ENCODE results near the gene PIGV.

Gene PIGV

GRCh38 chr1:26824731-26825130 lies 37.0 kb downstream of the PIGV start:
- Histone ChIP-seq H3F3A (ENCODE audit: insufficient read depth, low read length) (peaks cover 12% of the 10 kb centered on the region), H3K9me3 (replicated peaks; ENCODE audit: insufficient read depth, low read length) (no peaks in the 10 kb centered on the region), H4K20me1 (ENCODE audit: insufficient read depth, low read length) (no peaks in the 10 kb centered on the region), H2AFZ (ENCODE audit: low read length) (no peak overlapping the region), H3K27ac (ENCODE audit: low read length) (no peak overlapping the region), H3K36me3 (replicated peaks; ENCODE audit: insufficient read depth, low read length) (no peaks in the 10 kb centered on the region), H3K27me3 (replicated peaks; ENCODE audit: insufficient read depth, low read length) (no peaks in the 10 kb centered on the region), H3K9ac (ENCODE audit: low read length) (no peak overlapping the region), H3K9me2 (replicated peaks; ENCODE audit: insufficient read depth, low read length) (no peaks in the 10 kb centered on the region), H3K4me1 (ENCODE audit: low read length) (peaks cover 19% of the 10 kb centered on the region), H3K4me2 (ENCODE audit: low read depth, low read length) (no peak overlapping the region), H3K79me2 (ENCODE audit: low read length) (peaks cover 31% of the 10 kb centered on the region), H3K4me3 (ENCODE audit: low read length) (no peak overlapping the region)
- TF ChIP-seq EZH2phosphoT487 (IDR thresholded peaks at IDR 0.05; ENCODE audit: low read length): no peak
- TF ChIP-seq CTCF (IDR thresholded peaks at IDR 0.05; ENCODE audit: low read length): no peak
- TF ChIP-seq EZH2 (optimal IDR thresholded peaks at IDR 0.05; ENCODE audit: low read depth, low read length): no peak
- DNase-seq: no peak

- H3K9me3 ChIP-seq (replicated peaks; ENCODE audit: insufficient read depth, low read length): no peaks in the 10 kb centered on the region
- H2AFZ ChIP-seq (ENCODE audit: low read length): peak within 1 kb of the TSS; percentile 90
- H3K4me2 ChIP-seq (ENCODE audit: low read depth, low read length): peak within 1 kb of the TSS; percentile 82
- DNase-seq: peak; percentile 73
- peaks cover 49% of the 10 kb centered on the region for H3K79me2 ChIP-seq (ENCODE audit: low read length)
- TF ChIP-seq EZH2 (optimal IDR thresholded peaks at IDR 0.05; ENCODE audit: low read depth, low read length) (no peak), EZH2phosphoT487 (IDR thresholded peaks at IDR 0.05; ENCODE audit: low read length) (no peak), CTCF (IDR thresholded peaks at IDR 0.05; ENCODE audit: low read length) (peak; percentile 28)
- H4K20me1 ChIP-seq (ENCODE audit: insufficient read depth, low read length): no peaks in the 10 kb centered on the region
- no peak within 1 kb of the TSS for H3K27ac ChIP-seq (ENCODE audit: low read length)
- H3K4me1 ChIP-seq (ENCODE audit: low read length): peaks cover 27% of the 10 kb centered on the region
- no peaks in the 10 kb centered on the region for H3K36me3 ChIP-seq (replicated peaks; ENCODE audit: insufficient read depth, low read length)
- H3K4me3 ChIP-seq (ENCODE audit: low read length): peak within 1 kb of the TSS; percentile 64
- no peaks in the 10 kb centered on the region for H3K27me3 ChIP-seq (replicated peaks; ENCODE audit: insufficient read depth, low read length)
- peak within 1 kb of the TSS; percentile 70 for H3K9ac ChIP-seq (ENCODE audit: low read length)
- H3F3A ChIP-seq (ENCODE audit: insufficient read depth, low read length): peaks cover 5% of the 10 kb centered on the region; the same call in 1 of the 2 replicates
- H3K9me2 ChIP-seq (replicated peaks; ENCODE audit: insufficient read depth, low read length): no peaks in the 10 kb centered on the region
These were observed 38.7 kb downstream of the PIGV start, which contains the start of gene ZDHHC18 for GRCh38 chr1:26826261-26827105. TSS of gene ZDHHC18 (plus strand) at chr1:26826688. CDS start at chr1:26826805, 117 bp downstream.

DNA sequence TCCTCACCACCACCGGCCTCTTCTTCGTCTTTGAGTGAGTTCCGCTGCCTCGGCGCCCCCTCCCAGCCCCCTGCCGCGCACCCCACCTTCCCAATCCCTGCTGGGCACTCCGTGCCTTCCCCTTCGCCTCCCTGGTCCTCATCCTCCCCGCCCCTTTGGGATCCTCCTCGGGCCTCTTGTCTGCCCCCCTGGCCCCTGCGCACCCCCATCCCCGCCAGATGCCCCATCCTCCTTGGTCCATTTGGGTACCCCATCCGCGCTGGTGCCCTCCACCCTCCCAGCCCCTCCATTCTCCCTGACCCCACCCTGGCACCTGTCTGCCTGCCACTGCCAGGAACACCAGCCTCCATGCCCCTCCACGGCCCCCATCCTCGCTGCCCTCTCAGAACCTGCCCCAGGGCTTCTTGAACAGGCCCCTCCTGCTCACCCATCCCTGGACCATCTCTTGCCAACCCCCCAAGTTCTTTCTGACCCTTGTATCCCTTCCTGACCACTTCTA lies 39.4 kb downstream of the PIGV start:
- peak overlapping the region; percentile 70 for H3K9ac ChIP-seq (ENCODE audit: low read length)
- H3K4me1 ChIP-seq (ENCODE audit: low read length): peaks cover 33% of the 10 kb centered on the region
- no peak for DNase-seq
- no peak overlapping the region; the same call in 1 of the 2 replicates for H2AFZ ChIP-seq (ENCODE audit: low read length)
- no peaks in the 10 kb centered on the region for H3K36me3 ChIP-seq (replicated peaks; ENCODE audit: insufficient read depth, low read length)
- H4K20me1 ChIP-seq (ENCODE audit: insufficient read depth, low read length): no peaks in the 10 kb centered on the region
- H3K9me2 ChIP-seq (replicated peaks; ENCODE audit: insufficient read depth, low read length): no peaks in the 10 kb centered on the region
- TF ChIP-seq EZH2 (optimal IDR thresholded peaks at IDR 0.05; ENCODE audit: low read depth, low read length): no peak
- no peak for TF ChIP-seq CTCF (IDR thresholded peaks at IDR 0.05; ENCODE audit: low read length)
- no peak for TF ChIP-seq EZH2phosphoT487 (IDR thresholded peaks at IDR 0.05; ENCODE audit: low read length)
- no peaks in the 10 kb centered on the region for H3K27me3 ChIP-seq (replicated peaks; ENCODE audit: insufficient read depth, low read length)
- peaks cover 55% of the 10 kb centered on the region for H3K79me2 ChIP-seq (ENCODE audit: low read length)
- H3K4me3 ChIP-seq (ENCODE audit: low read length): peak overlapping the region; percentile 64
- H3K27ac ChIP-seq (ENCODE audit: low read length): no peak overlapping the region
- H3K4me2 ChIP-seq (ENCODE audit: low read depth, low read length): peak overlapping the region; percentile 82
- H3K9me3 ChIP-seq (replicated peaks; ENCODE audit: insufficient read depth, low read length): no peaks in the 10 kb centered on the region
- peaks cover 10% of the 10 kb centered on the region for H3F3A ChIP-seq (ENCODE audit: insufficient read depth, low read length)

Data from MM.1S (cell line).